Measurements from ENCODE around the gene ZNF648.

Gene ZNF648

GRCh38 chr1:182038220-182038619 is 23.3 kb downstream of the ZNF648 start:
- TF ChIP-seq CTCF (IDR thresholded peaks at IDR 0.05; ENCODE audit: insufficient read depth, low read length, poor library complexity, severe bottlenecking) (no peak), EZH2phosphoT487 (conservative IDR thresholded peaks at IDR 0.05; ENCODE audit: low read length) (no peak)
- Histone ChIP-seq H3K36me3 (ENCODE audit: low read length) (no peaks in the 10 kb centered on the region), H3K27me3 (ENCODE audit: low read length) (no peaks in the 10 kb centered on the region), H3K9me2 (replicated peaks; ENCODE audit: insufficient read depth, low read length) (no peaks in the 10 kb centered on the region), H3K4me2 (ENCODE audit: low read depth, low read length, poor library complexity, severe bottlenecking) (no peak overlapping the region), H4K20me1 (ENCODE audit: low read depth, low read length) (no peaks in the 10 kb centered on the region), H3F3A (ENCODE audit: insufficient read depth) (no peaks in the 10 kb centered on the region), H3K79me2 (ENCODE audit: insufficient read depth, low read length) (no peaks in the 10 kb centered on the region), H3K9me3 (ENCODE audit: insufficient read depth, low read length) (no peaks in the 10 kb centered on the region), H2AFZ (ENCODE audit: low read depth, low read length, severe bottlenecking) (no peak overlapping the region), H3K9ac (ENCODE audit: low read length) (no peak overlapping the region), H3K27ac (ENCODE audit: low read depth, low read length) (no peak overlapping the region), H3K4me3 (ENCODE audit: insufficient read depth, low read length, poor library complexity, severe bottlenecking) (no peak overlapping the region)

GRCh38 chr1:182035097-182035770 is 26.3 kb downstream of the ZNF648 start:
- H3K4me2 ChIP-seq (ENCODE audit: low read depth, low read length, poor library complexity, severe bottlenecking), result no peak overlapping the region
- H3K27ac ChIP-seq (ENCODE audit: low read depth, low read length), result no peak overlapping the region
- H3K9me2 ChIP-seq (replicated peaks; ENCODE audit: insufficient read depth, low read length), result no peaks in the 10 kb centered on the region
- no peak for TF ChIP-seq EZH2phosphoT487 (conservative IDR thresholded peaks at IDR 0.05; ENCODE audit: low read length)
- TF ChIP-seq CTCF (IDR thresholded peaks at IDR 0.05; ENCODE audit: insufficient read depth, low read length, poor library complexity, severe bottlenecking), result peak; percentile 66
- peaks cover 9% of the 10 kb centered on the region for H3F3A ChIP-seq (ENCODE audit: insufficient read depth)
- H3K79me2 ChIP-seq (ENCODE audit: insufficient read depth, low read length), result no peaks in the 10 kb centered on the region
- H3K36me3 ChIP-seq (ENCODE audit: low read length), result no peaks in the 10 kb centered on the region
- no peak overlapping the region for H3K4me3 ChIP-seq (ENCODE audit: insufficient read depth, low read length, poor library complexity, severe bottlenecking)
- H3K9ac ChIP-seq (ENCODE audit: low read length), result no peak overlapping the region
- no peak overlapping the region for H2AFZ ChIP-seq (ENCODE audit: low read depth, low read length, severe bottlenecking)
- H4K20me1 ChIP-seq (ENCODE audit: low read depth, low read length), result no peaks in the 10 kb centered on the region
- H3K27me3 ChIP-seq (ENCODE audit: low read length), result no peaks in the 10 kb centered on the region
- H3K9me3 ChIP-seq (ENCODE audit: insufficient read depth, low read length), result no peaks in the 10 kb centered on the region

- no peaks in the 10 kb centered on the region for H3K9me2 ChIP-seq (replicated peaks; ENCODE audit: insufficient read depth, low read length)
- no peak overlapping the region for H2AFZ ChIP-seq (ENCODE audit: low read depth, low read length, severe bottlenecking)
- H3K27me3 ChIP-seq (ENCODE audit: low read length), result no peaks in the 10 kb centered on the region
- no peaks in the 10 kb centered on the region for H3K79me2 ChIP-seq (ENCODE audit: insufficient read depth, low read length)
- no peak overlapping the region for H3K4me3 ChIP-seq (ENCODE audit: insufficient read depth, low read length, poor library complexity, severe bottlenecking)
- H3K9ac ChIP-seq (ENCODE audit: low read length), result no peak overlapping the region
- H3K27ac ChIP-seq (ENCODE audit: low read depth, low read length), result no peak overlapping the region
- H4K20me1 ChIP-seq (ENCODE audit: low read depth, low read length), result no peaks in the 10 kb centered on the region
- H3K9me3 ChIP-seq (ENCODE audit: insufficient read depth, low read length), result no peaks in the 10 kb centered on the region
- H3F3A ChIP-seq (ENCODE audit: insufficient read depth), result peaks cover 9% of the 10 kb centered on the region
- H3K36me3 ChIP-seq (ENCODE audit: low read length), result no peaks in the 10 kb centered on the region
- TF ChIP-seq EZH2phosphoT487 (conservative IDR thresholded peaks at IDR 0.05; ENCODE audit: low read length), result no peak
- no peak for TF ChIP-seq CTCF (IDR thresholded peaks at IDR 0.05; ENCODE audit: insufficient read depth, low read length, poor library complexity, severe bottlenecking)
- H3K4me2 ChIP-seq (ENCODE audit: low read depth, low read length, poor library complexity, severe bottlenecking), result no peak overlapping the region
Observed at GRCh38 chr1:182032251-182032650, 29.3 kb downstream of the ZNF648 start.

Data from SU-DHL-6 (cell line).